Germinal center (tissue), 1 donor: ENCODE results near the gene CCDC171.
"Not testable (repeated sequence)": the region's sequence is repeated elsewhere in the genome, so short reads cannot be mapped to it uniquely, and the experiment has no call there.

ENCODE experiments used
- DNase-seq: peaks from one replicate; pipeline ENCODE4 v3.0.0; 2012; ENCODE audit warnings: mixed read lengths, low spot score

The CCDC171 gene

GRCh38 chr9:15552636-15553527 is at the start of gene CCDC171:
CCDC171 (plus strand) TSS chr9:15553043; CDS start chr9:15564089, 11,046 bp downstream.
- DNase-seq: peak; percentile 96

GRCh38 chr9:15505921-15506320 is 46.9 kb upstream of the CCDC171 start:
- DNase-seq: peak; percentile 43

GRCh38 chr9:15509931-15510788 is 42.7 kb upstream of the CCDC171 start:
- DNase-seq: peak; percentile 73

- DNase-seq: peak; percentile 79
Observed at GRCh38 chr9:15510789-15511575, 41.9 kb upstream of the CCDC171 start, which contains the start of gene PSIP1. PSIP1 (minus strand) TSS chr9:15510970; CDS start chr9:15510188, 782 bp downstream.

GRCh38 chr9:15512204-15512603 is 40.6 kb upstream of the CCDC171 start:
- no peak for DNase-seq

GRCh38 chr9:15512889-15513288 is 40.0 kb upstream of the CCDC171 start:
- DNase-seq: no peak

GRCh38 chr9:15513335-15513734 is 39.5 kb upstream of the CCDC171 start:
- no peak for DNase-seq

- DNase-seq: no peak
Observed at GRCh38 chr9:15519831-15520230, 33.0 kb upstream of the CCDC171 start.

GRCh38 chr9:15521254-15521653 is 31.6 kb upstream of the CCDC171 start:
- DNase-seq: no peak

- DNase-seq: no peak
Observed at GRCh38 chr9:15522130-15522755, 30.6 kb upstream of the CCDC171 start.

GRCh38 chr9:15524845-15525455 is 27.9 kb upstream of the CCDC171 start:
- no peak for DNase-seq

- no peak for DNase-seq
Observed at GRCh38 chr9:15525958-15526357, 26.9 kb upstream of the CCDC171 start.

- not testable (repeated sequence) for DNase-seq
Observed at GRCh38 chr9:15527035-15527434, 25.8 kb upstream of the CCDC171 start.

GRCh38 chr9:15529566-15530324 is 23.1 kb upstream of the CCDC171 start:
- no peak for DNase-seq

GRCh38 chr9:15531380-15531779 is 21.5 kb upstream of the CCDC171 start:
- DNase-seq: no peak

GRCh38 chr9:15541872-15542271 is 11.0 kb upstream of the CCDC171 start:
- DNase-seq: peak; percentile 9

GRCh38 chr9:15542624-15543023 is 10.2 kb upstream of the CCDC171 start:
- DNase-seq: no peak

GRCh38 chr9:15543047-15543813 is 9.6 kb upstream of the CCDC171 start:
- DNase-seq: no peak

- DNase-seq: no peak
Observed at GRCh38 chr9:15549611-15550010, 3.2 kb upstream of the CCDC171 start.

GRCh38 chr9:15553528-15553898 is 670 bp downstream of the CCDC171 start:
- no peak for DNase-seq
